Measurements from ENCODE around the gene CRACR2B.

Gene CRACR2B

GRCh38 chr11:811446-812245, 16.1 kb upstream of the CRACR2B start:
- no peak for DNase-seq (ENCODE audit: low spot score)

GRCh38 chr11:812390-812789, 15.3 kb upstream of the CRACR2B start:
- DNase-seq (ENCODE audit: low spot score) = no peak

GRCh38 chr11:813072-813455, 14.7 kb upstream of the CRACR2B start:
- DNase-seq (ENCODE audit: low spot score) = no peak

- no peak for DNase-seq (ENCODE audit: low spot score)
Measured at GRCh38 chr11:813456-814096, 14.1 kb upstream of the CRACR2B start.

- no peak for DNase-seq (ENCODE audit: low spot score)
Measured at GRCh38 chr11:815675-816432, 11.9 kb upstream of the CRACR2B start.

- DNase-seq (ENCODE audit: low spot score) = no peak
Measured at GRCh38 chr11:816433-816779, 11.3 kb upstream of the CRACR2B start.

GRCh38 chr11:818396-819128, 9.2 kb upstream of the CRACR2B start, which contains the start of gene PNPLA2:
Gene PNPLA2, plus strand, starts transcription at chr11:818914. Its CDS starts 805 bp downstream, at chr11:819719.
- no peak for DNase-seq (ENCODE audit: low spot score)

GRCh38 chr11:819129-819931, 8.4 kb upstream of the CRACR2B start:
- DNase-seq (ENCODE audit: low spot score) = peak; percentile 90

- DNase-seq (ENCODE audit: low spot score) = peak; percentile 90
Measured at GRCh38 chr11:819943-820649, 7.6 kb upstream of the CRACR2B start.

- DNase-seq (ENCODE audit: low spot score) = no peak
Measured at GRCh38 chr11:820655-821511, 6.8 kb upstream of the CRACR2B start.

GRCh38 chr11:821512-822371, 6.0 kb upstream of the CRACR2B start:
- no peak for DNase-seq (ENCODE audit: low spot score)

- no peak for DNase-seq (ENCODE audit: low spot score)
Measured at GRCh38 chr11:823441-824291, 4.1 kb upstream of the CRACR2B start.

GRCh38 chr11:824292-824880, 3.3 kb upstream of the CRACR2B start:
- DNase-seq (ENCODE audit: low spot score) = no peak

GRCh38 chr11:824942-825341, 2.8 kb upstream of the CRACR2B start:
- DNase-seq (ENCODE audit: low spot score) = no peak

GRCh38 chr11:825366-826226, 2.1 kb upstream of the CRACR2B start:
- DNase-seq (ENCODE audit: low spot score) = no peak

- no peak for DNase-seq (ENCODE audit: low spot score)
Measured at GRCh38 chr11:826227-826621, 1.5 kb upstream of the CRACR2B start.

- no peak for DNase-seq (ENCODE audit: low spot score)
Measured at GRCh38 chr11:826836-827145, 928 bp upstream of the CRACR2B start.

Measured in activated CD4-positive, alpha-beta T cell treated with anti-CD3 and anti-CD28 coated beads, Interleukin-2, Interleukin-4, amounts not matched to agents 100 ng/mL and 50 ng/mL, durations not matched to agents 16 hours and 8 hours (primary cell).